IMR-90 (cell line): ENCODE data around the gene TMEM240. TPM values are rescaled to one million over a fixed set of nuclear protein-coding genes. Genes with fewer than 3 reads are reported as not detected.

Source experiments
- ATAC-seq: fragments of 200-7000 bp; cut with Tn5 transposase; 2 replicates; pipeline ENCODE4 v1.9.1; 2020; ENCODE audit warnings: low read depth, mild to moderate bottlenecking, moderate library complexity
- BruUV-seq: library from RNA; stranded (reverse); fragments of 400-500 nt; replicated peaks from 2 replicates; lab custom pipeline; 2021; lab: Mats Ljungman, UMichigan
- CTCF ChIA-PET: fragments of 300-600 bp; formaldehyde crosslinking; extraction: SDS; loops from one replicate; lab custom pipeline; 2021; ENCODE audit warnings: antibody characterized with exemption; lab: Yijun Ruan, JAX
- POLR2A ChIA-PET: fragments of 300-600 bp; sonication (Branson Sonifier 250); formaldehyde crosslinking; loops from one replicate; lab custom pipeline; 2022; ENCODE audit warnings: antibody characterized with exemption; ENCODE audit not compliant: unreplicated experiment; lab: Charles Lee
- DNase-seq: peaks from one replicate; pipeline ENCODE4 v3.0.0; 2013
- H2AFZ ChIP-seq: replicated peaks from 2 replicates; pipeline ENCODE3; 2013; ENCODE audit warnings: low read length, mild to moderate bottlenecking; ENCODE audit not compliant: poor library complexity
- H2AK5ac ChIP-seq: 2 replicates; pipeline ENCODE4 v1.6.1; 2013; ENCODE audit warnings: low read depth, low read length, inconsistent platforms
- H2AK9ac ChIP-seq: replicated peaks from 2 replicates; pipeline ENCODE3; 2013; ENCODE audit warnings: mild to moderate bottlenecking, low read depth, low read length, moderate library complexity; ENCODE audit not compliant: poor library complexity
- H2BK120ac ChIP-seq: 2 replicates; pipeline ENCODE4 v1.6.1; 2013; ENCODE audit warnings: low read depth, low read length, inconsistent platforms
- H2BK15ac ChIP-seq: 3 replicates; pipeline ENCODE4 v1.6.1; 2013; ENCODE audit warnings: low read depth, low read length, inconsistent platforms
- H2BK20ac ChIP-seq: 2 replicates; pipeline ENCODE4 v1.6.1; 2013; ENCODE audit warnings: low read depth, mild to moderate bottlenecking, inconsistent platforms, low read length, moderate library complexity
- H2BK5ac ChIP-seq: 2 replicates; pipeline ENCODE4 v1.6.1; 2013; ENCODE audit warnings: mild to moderate bottlenecking, low read depth, low read length, inconsistent platforms; ENCODE audit not compliant: poor library complexity, severe bottlenecking
- H3K14ac ChIP-seq: replicated peaks from 2 replicates; pipeline ENCODE4 v1.6.1; 2013; ENCODE audit warnings: low read depth, low read length, inconsistent platforms
- H3K18ac ChIP-seq: 2 replicates; pipeline ENCODE4 v1.6.1; 2013; ENCODE audit warnings: low read depth, low read length, control low read depth
- H3K23ac ChIP-seq: 2 replicates; pipeline ENCODE4 v1.6.1; 2013; ENCODE audit warnings: low read depth, low read length, inconsistent platforms
- H3K27ac ChIP-seq: 2 replicates; pipeline ENCODE4 v1.5.1; 2013; ENCODE audit warnings: mild to moderate bottlenecking, control low read depth, low read length; ENCODE audit not compliant: insufficient read depth
- H3K27me3 ChIP-seq: 2 replicates; pipeline ENCODE4 v1.6.1; 2013; ENCODE audit warnings: low read length; ENCODE audit not compliant: control insufficient read depth, insufficient read depth
- H3K36me3 ChIP-seq: 2 replicates; pipeline ENCODE4 v1.6.1; 2013; ENCODE audit warnings: low read length, mixed read lengths; ENCODE audit not compliant: control insufficient read depth, insufficient read depth
- H3K4ac ChIP-seq: 2 replicates; pipeline ENCODE4 v1.6.1; 2013; ENCODE audit warnings: low read depth, low read length, inconsistent platforms
- H3K4me1 ChIP-seq: 2 replicates; pipeline ENCODE4 v1.6.1; 2013; ENCODE audit warnings: low read length, mixed read lengths; ENCODE audit not compliant: control insufficient read depth, insufficient read depth
- H3K4me2 ChIP-seq: 2 replicates; pipeline ENCODE4 v1.6.1; 2013; ENCODE audit warnings: low read depth, mild to moderate bottlenecking, control low read depth, low read length, moderate library complexity
- H3K4me3 ChIP-seq: 2 replicates; pipeline ENCODE4 v1.5.1; 2013; ENCODE audit warnings: low read depth, mild to moderate bottlenecking, control low read depth, low read length, moderate library complexity; ENCODE audit not compliant: insufficient read depth
- H3K56ac ChIP-seq: 2 replicates; pipeline ENCODE4 v1.6.1; 2013; ENCODE audit warnings: low read length, inconsistent platforms; ENCODE audit not compliant: insufficient read depth; ENCODE audit errors: extremely low read depth
- H3K79me1 ChIP-seq, 2 experiments: 2 replicates each; pipeline ENCODE4 v1.6.1; 2013; ENCODE audit warnings: low read length in 2 of 2, inconsistent platforms in 1 of 2, low read depth in 1 of 2
- H3K9ac ChIP-seq: 2 replicates; pipeline ENCODE4 v1.6.1; 2013; ENCODE audit warnings: low read depth, low read length, control low read depth
- H3K9me1 ChIP-seq: 2 replicates; pipeline ENCODE4 v1.6.1; 2013; ENCODE audit warnings: low read length, inconsistent platforms; ENCODE audit not compliant: insufficient read depth
- H3K9me3 ChIP-seq: 2 replicates; pipeline ENCODE4 v1.6.1; 2013; ENCODE audit warnings: low read length; ENCODE audit not compliant: control insufficient read depth, insufficient read depth
- H4K20me1 ChIP-seq: 2 replicates; pipeline ENCODE4 v1.6.1; 2013; ENCODE audit warnings: low read length, inconsistent platforms; ENCODE audit not compliant: insufficient read depth
- H4K5ac ChIP-seq: 2 replicates; pipeline ENCODE4 v1.6.1; 2013; ENCODE audit warnings: mild to moderate bottlenecking, low read depth, low read length, control low read depth
- H4K8ac ChIP-seq, 2 experiments: 2 replicates each; pipeline ENCODE4 v1.6.1; 2013; ENCODE audit warnings: low read depth in 2 of 2, low read length in 2 of 2, control low read depth in 1 of 2, inconsistent platforms in 1 of 2
- H4K91ac ChIP-seq: 2 replicates; pipeline ENCODE4 v1.6.1; 2013; ENCODE audit warnings: low read depth, low read length, inconsistent platforms; ENCODE audit not compliant: insufficient read depth
- BHLHE40 ChIP-seq: fragments of 150-350 bp; IDR thresholded peaks from 2 replicates; pipeline ENCODE4 v1.6.1; 2016; ENCODE audit warnings: mild to moderate bottlenecking, low read depth, low read length
- CEBPB ChIP-seq: IDR thresholded peaks from 2 replicates; pipeline ENCODE4 v1.6.1; 2012; ENCODE audit warnings: low read depth, low read length, improper control_type of control experiment
- CTCF ChIP-seq: conservative IDR thresholded peaks from 2 replicates; pipeline ENCODE4 v1.5.1; 2012; ENCODE audit warnings: mild to moderate bottlenecking, low read depth, low read length, improper control_type of control experiment
- ELK1 ChIP-seq: fragments of 150-350 bp; IDR thresholded peaks from 2 replicates; pipeline ENCODE4 v1.6.1; 2016; ENCODE audit warnings: low read depth, mild to moderate bottlenecking, low read length, moderate library complexity, borderline replicate concordance
- MAFK ChIP-seq: IDR thresholded peaks from 2 replicates; pipeline ENCODE4 v1.6.1; 2012; ENCODE audit warnings: low read depth, low read length, improper control_type of control experiment
- NFE2L2 ChIP-seq: fragments of 150-350 bp; IDR thresholded peaks from 2 replicates; pipeline ENCODE4 v1.6.1; 2016; ENCODE audit warnings: low read depth, mild to moderate bottlenecking, low read length
- RFX5 ChIP-seq: IDR thresholded peaks from 2 replicates; pipeline ENCODE4 v1.8.0; 2012; ENCODE audit warnings: low read depth, mild to moderate bottlenecking, low read length, moderate library complexity
- USF2 ChIP-seq: fragments of 150-350 bp; IDR thresholded peaks from 2 replicates; pipeline ENCODE4 v1.6.1; 2017; ENCODE audit warnings: mild to moderate bottlenecking, antibody characterized with exemption, low read length, low read depth
- WGBS, 2 experiments: methylation state at CpG; one replicate each; pipeline versions ENCODE4 v1.1.5 to v1.1.7; 2013; ENCODE audit warnings: missing lambda C conversion rate in 2 of 2; ENCODE audit not compliant: insufficient read length in 1 of 2; ENCODE audit errors: extremely low coverage in 2 of 2; 5-methylcytosine and 5-hydroxymethylcytosine counted together
- dilution Hi-C: fragments of 300-500 bp; cut with HindIII; formaldehyde crosslinking; loops from one replicate; pipeline ENCODE4 v1.14.3; 2018; ENCODE audit warnings: low sequenced_read_pairs; ENCODE audit not compliant: unreplicated experiment
- in situ Hi-C: fragments of 300-500 bp; cut with MboI; formaldehyde crosslinking; loops from 3 replicates; pipeline ENCODE4 v1.14.3; 2019; ENCODE audit warnings: low sequenced_read_pairs, inconsistent platforms, mixed read lengths
- intact Hi-C: fragments of 100-400 bp; cut with micrococcal nuclease; formaldehyde crosslinking; loops from 2 replicates; pipeline ENCODE4 v1.10.0; 2022
- polyA plus RNA-seq, 3 experiments: library from polyadenylated mRNA; depleted of rRNA; stranded (reverse); fragments of >200 nt; gene quantifications; 2 replicates each; pipeline ENCODE4 v1.2.3, GENCODE V29; 2012; ENCODE audit warnings: low replicate concordance in 1 of 3
- total RNA-seq: library from RNA; depleted of rRNA; stranded (reverse); fragments of >200 nt; gene quantifications from 2 replicates; pipeline ENCODE4 v1.2.3, GENCODE V29; 2012

The TMEM240 gene
- total and polyA plus RNA-seq, 2 of the 4 experiments (the other 2 are of a cell fraction), result 1.6 to 7.6 TPM

GRCh38 chr1:1547011-1547410 lies 6.6 kb upstream of the TMEM240 start:
- DNase-seq, result no peak
- H2BK15ac ChIP-seq, result no peak overlapping the region
- no peak overlapping the region for H2BK20ac ChIP-seq
- intact Hi-C loops, result no loop called here
- no peak overlapping the region for H2AK9ac ChIP-seq
- BruUV-seq, result no TSS peak
- in situ Hi-C loops, result no loop called here
- H3K36me3 ChIP-seq, result peaks cover 18% of the 10 kb centered on the region; the same call in 1 of the 2 replicates
- H3K4me2 ChIP-seq, result no peak overlapping the region
- H3K27me3 ChIP-seq, result no peaks in the 10 kb centered on the region
- no peak overlapping the region for H2AK5ac ChIP-seq
- no peak overlapping the region for H3K56ac ChIP-seq
- H4K8ac ChIP-seq, result no peak overlapping the region
- no peak overlapping the region for H3K23ac ChIP-seq
- H4K5ac ChIP-seq, result no peak overlapping the region
- no peak for ATAC-seq
- H4K91ac ChIP-seq, result no peak overlapping the region
- no peak overlapping the region for H2BK5ac ChIP-seq
- dilution Hi-C loops, result no loop called here
- no peak overlapping the region for H3K9ac ChIP-seq
- no peak overlapping the region for H3K27ac ChIP-seq
- no peak overlapping the region for H3K18ac ChIP-seq
- no peak overlapping the region for H3K14ac ChIP-seq
- H3K4me3 ChIP-seq, result no peak overlapping the region
- peaks cover 6% of the 10 kb centered on the region; the same call in 1 of the 2 replicates for H3K4me1 ChIP-seq
- CTCF ChIA-PET, result no interaction called here
- H3K79me1 ChIP-seq, result peaks cover 13 to 63% of the 10 kb centered on the region in 2 experiments
- H2AFZ ChIP-seq, result no peak overlapping the region
- POLR2A ChIA-PET, result interaction anchor here (0.5 kb wide), 1 partner anchor 10 kb away, joined by 3 read pairs; no protein-coding TSS in a partner anchor
- no peaks in the 10 kb centered on the region for H3K9me3 ChIP-seq
- 100% methylated on average over 3 of the region's 9 CpGs; no CpG with 5 or more reads in 1 of the 2 experiments for WGBS, 2 experiments
- no peak overlapping the region for H2BK120ac ChIP-seq
- H4K20me1 ChIP-seq, result peaks cover 35% of the 10 kb centered on the region
- TF ChIP-seq CEBPB (no peak), BHLHE40 (no peak), MAFK (no peak), NFE2L2 (no peak), ELK1 (no peak), CTCF (no peak), USF2 (no peak), RFX5 (no peak)
- no peak overlapping the region for H3K4ac ChIP-seq
- H3K9me1 ChIP-seq, result no peaks in the 10 kb centered on the region
